ENCODE measurements around the gene OSCP1.

OSCP1 gene

DNA sequence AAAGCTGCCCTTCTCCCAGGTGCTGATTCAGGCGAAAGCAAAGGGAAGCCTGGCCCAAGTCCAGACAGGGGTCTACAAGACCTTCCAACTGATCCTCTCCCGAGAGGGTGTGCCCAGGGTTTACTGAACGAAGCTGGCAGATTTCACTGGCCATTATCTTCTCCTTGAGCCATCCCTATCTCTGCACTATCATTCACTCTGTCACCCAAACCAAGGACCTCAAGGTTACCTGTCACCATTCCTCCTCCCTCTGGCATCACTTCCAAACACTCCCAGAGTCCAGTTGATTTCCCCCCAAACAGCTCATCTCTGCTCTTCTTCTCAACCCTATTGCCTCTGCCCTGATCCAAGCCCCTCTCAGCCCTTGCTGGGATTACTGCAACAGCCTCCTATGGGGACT is 69.5 kb downstream of the OSCP1 start:
- no peak for DNase-seq

DNA sequence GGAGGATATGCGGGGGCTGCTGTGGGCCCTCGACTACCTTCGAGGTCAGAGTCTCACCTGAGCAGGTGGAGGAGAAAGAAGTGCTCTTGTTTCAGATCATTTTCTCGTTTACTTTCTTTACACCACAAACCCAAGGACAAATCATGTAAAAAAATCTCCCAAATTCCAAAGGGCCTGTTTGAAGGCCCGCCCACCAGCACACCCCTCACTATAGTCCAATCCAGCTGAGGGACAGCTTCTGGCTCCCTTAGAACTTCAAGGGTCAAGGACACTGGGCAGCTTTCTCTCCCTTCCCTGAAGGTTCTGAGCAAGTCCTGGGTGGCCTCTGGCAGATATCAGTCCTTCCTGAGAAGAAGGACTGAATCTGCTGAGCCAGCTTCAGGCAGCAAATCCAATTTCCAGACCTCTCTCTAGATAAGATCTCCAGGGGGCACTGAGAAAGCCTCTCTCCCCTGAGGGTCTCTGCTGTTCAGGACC is 70.1 kb downstream of the OSCP1 start:
- DNase-seq, result no peak

DNA sequence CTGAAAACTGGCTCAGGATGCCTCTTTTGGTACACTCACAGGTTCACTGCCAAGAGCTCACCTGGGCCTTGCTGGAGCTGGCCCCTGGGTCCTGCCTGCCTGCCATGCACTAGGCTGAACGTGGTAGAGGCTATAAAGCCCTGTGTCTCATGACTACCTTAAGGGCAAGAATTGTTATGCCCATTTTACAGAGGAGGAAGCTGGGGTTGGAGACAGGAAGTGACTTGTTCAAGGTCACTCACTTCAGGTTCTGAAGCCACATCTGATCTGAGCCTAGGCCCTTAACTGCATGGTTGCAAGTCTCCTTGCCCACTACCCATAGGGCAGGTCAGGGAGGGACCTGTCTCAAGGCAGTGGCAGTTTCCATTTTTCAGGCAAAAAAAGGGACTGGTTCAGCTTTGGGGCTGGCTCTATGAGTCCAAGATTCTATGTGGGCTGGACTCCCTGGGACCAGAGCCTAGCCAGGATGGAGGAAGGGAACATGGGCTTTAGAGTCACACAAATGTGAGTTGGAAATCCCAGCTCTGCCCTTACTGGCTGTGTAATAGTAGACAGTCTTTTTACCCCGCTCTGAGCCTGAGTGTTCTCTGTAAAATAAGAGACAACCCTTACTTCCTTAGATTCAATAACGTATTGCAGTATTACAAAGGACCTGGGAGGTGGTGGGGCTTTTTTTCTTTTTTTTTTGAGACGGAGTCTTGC is 72.3 kb downstream of the OSCP1 start:
- no peak for DNase-seq

DNA sequence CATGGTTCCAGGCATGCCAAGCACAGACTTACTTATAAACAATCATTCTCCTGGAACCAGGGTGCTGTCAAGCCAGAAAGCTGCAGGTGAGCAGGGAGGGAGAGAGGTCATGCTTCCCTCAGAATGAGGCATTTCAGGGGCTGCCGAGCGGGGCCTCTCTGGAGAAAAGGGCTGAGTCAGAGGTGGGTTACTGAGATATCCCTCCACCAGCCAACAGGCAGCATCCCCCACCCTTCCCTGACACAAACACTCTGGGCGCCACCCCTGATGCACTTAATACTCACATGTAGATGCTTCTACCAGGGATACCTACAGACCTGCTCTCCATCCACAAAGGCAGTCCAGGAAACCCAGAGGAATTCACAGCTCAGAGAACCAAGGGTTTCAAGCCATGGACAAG is 77.6 kb downstream of the OSCP1 start:
- no peak for DNase-seq

DNA sequence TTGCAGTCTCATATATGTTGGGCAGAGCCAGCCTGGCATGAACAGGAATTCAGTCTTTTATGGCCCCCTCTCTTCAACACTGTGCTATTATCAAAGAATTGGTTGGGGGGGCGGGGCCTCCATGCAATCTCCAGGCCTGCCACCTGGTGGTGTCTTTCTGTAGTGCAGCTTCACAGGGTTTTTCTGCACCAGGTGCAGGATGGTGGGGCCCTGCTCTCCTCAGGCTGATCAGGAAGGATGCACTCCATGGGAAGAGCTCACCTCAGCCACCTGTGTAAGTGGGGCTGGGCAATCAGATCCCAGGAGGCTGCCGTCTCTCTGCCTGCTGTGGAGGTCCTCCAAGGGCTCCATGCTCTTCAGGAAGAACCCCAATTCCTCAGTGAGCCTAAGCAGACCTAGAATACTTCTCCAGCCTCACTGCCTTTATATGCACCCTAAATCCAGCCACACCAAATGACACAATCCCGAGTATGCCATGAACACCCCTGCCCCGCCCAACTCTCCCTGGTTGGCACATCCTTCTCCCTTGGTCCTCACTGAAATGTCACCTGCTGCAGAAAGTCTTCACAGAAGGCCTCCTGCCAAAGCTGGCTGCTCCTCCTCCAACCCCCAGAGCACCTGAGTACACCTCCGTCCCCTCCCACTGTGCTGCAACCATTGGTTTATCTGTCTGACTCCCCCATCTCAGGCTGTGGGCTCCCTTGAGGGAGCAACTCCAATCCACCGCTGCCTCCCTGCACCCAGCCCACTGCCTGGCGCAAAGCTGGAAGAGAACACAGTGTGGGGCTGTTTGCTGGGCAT is 81.0 kb downstream of the OSCP1 start:
- peak; percentile 52 for DNase-seq

Measured in NCI-H1694 treated with DMSO at 0.1 percent for 48 hours (cell line).